ENCODE measurements around the gene PCDH12. TPM values are rescaled to one million over a fixed set of nuclear protein-coding genes. Genes with fewer than 3 reads are reported as not detected.

Gene PCDH12
- under 0.01 TPM in 2 replicates for total RNA-seq

DNA sequence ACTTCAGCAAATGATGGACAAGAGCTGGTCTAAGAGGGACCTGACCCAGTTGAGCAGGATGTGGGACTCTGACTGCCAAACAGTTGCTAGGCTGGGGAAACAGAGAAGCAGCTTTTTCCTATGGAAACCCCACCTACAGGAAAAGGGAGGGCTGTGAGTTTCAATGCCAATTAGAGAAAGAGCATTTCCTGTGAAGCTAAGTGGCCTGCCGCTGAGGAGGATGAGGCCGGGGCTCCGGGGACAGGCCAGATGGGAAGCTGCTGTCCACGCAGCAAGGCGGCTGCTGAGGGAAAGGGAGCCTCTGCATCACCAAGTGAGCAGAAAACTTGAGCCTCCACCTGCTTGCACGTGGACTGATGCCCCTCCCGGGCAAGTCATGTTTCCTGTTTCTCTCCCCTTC, at the start of gene PCDH12:
TSS of gene PCDH12 (minus strand) at position 90 of the 400 bp plus-strand sequence. CDS start 351 bp downstream, outside the sequence.
- no peak for DNase-seq (ENCODE audit: low read depth)
- no peak within 1 kb of the TSS for H3K4me3 ChIP-seq (ENCODE audit: low read depth, low read length)
- TF ChIP-seq, protein P1, sequence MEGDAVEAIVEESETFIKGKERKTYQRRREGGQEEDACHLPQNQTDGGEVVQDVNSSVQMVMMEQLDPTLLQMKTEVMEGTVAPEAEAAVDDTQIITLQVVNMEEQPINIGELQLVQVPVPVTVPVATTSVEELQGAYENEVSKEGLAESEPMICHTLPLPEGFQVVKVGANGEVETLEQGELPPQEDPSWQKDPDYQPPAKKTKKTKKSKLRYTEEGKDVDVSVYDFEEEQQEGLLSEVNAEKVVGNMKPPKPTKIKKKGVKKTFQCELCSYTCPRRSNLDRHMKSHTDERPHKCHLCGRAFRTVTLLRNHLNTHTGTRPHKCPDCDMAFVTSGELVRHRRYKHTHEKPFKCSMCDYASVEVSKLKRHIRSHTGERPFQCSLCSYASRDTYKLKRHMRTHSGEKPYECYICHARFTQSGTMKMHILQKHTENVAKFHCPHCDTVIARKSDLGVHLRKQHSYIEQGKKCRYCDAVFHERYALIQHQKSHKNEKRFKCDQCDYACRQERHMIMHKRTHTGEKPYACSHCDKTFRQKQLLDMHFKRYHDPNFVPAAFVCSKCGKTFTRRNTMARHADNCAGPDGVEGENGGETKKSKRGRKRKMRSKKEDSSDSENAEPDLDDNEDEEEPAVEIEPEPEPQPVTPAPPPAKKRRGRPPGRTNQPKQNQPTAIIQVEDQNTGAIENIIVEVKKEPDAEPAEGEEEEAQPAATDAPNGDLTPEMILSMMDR (conservative IDR thresholded peaks at IDR 0.05; ENCODE audit: low read depth, low read length) = no peak

DNA sequence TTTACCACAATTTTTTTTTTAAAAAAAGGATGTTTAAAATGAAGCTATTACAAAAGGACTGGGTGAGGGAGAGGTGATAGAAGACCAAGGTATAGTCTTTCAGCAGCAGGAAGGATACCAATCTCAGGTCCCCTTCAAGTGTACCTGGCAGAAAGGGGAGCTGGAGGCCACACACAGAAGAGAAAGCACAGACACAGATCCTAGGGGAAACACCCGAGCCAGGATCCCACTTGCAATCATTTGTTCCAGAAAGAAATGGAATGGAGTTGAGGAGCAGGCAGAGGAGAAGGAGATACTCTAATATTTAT, 49.2 kb upstream of the PCDH12 start:
- no peak for DNase-seq (ENCODE audit: low read depth)
- H3K4me3 ChIP-seq (ENCODE audit: low read depth, low read length) = no peak overlapping the region
- TF ChIP-seq, protein P1 (conservative IDR thresholded peaks at IDR 0.05; ENCODE audit: low read depth, low read length) = no peak

DNA sequence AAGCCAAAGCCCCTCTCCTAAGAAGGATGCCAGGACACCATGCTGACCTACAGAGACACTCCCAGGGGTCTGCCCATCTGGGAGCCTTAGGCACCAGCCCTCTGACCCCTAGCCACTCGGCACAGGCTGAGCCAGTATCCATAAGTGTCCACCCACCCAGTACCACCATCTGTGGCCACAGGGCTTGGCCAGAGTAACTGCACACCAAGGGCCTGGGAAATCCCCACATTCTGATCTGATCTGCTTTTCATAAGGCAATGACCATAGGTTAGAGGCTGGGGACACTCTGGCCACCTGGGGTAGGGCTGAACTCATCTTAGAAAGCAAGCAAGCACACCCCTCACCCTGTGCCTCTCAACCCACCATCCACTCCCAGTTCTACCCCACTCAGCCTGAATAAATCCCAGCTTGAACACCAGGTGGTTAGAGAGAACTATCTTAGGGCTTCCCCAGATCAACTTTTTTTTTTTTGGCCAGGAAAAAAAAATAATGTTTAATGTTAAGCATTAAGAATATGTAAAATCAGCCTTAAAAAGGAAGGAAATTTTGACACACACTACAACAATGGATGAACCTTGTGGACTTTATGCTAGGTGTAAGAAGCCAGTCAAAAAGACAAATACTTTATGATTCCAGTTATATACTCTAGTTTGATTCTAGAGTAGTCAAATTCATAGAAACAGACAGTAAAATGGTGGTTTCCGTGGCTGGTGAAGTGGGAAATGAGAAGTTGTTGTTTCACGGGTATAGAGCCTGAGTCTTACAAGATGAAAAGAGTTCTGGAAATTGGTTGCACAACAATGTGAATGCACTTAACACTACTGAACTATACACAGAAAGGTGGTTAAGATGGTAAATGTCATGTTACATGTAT, 48.6 kb upstream of the PCDH12 start:
- TF ChIP-seq, protein P1 (conservative IDR thresholded peaks at IDR 0.05; ENCODE audit: low read depth, low read length) = no peak
- no peak for DNase-seq (ENCODE audit: low read depth)
- no peak overlapping the region for H3K4me3 ChIP-seq (ENCODE audit: low read depth, low read length)

DNA sequence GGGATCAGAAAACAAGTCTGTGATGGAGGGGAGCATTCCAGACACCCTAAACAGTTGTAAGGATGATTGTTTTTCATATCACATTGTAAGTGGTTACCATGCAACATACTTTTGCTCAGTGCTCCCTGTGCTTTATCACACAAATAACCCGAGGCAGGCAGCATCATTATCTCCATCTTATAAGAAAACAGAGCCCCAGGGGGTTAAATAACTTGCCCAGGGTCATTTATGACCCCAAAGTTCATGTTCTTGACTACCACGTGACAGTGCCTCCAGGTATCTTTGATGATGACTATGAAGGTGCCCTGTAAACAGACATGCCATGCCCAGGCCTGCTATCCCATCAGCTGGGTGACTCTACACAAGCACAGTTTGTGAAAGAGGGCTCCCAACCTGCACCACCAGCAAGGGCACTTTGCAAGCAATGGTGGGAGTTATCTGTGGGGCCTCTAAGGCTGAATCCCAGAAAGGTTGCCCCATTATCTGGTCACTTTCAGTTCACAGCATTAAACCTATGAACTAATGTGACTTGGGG, 45.3 kb upstream of the PCDH12 start:
- DNase-seq (ENCODE audit: low read depth) = no peak
- TF ChIP-seq, protein P1 (conservative IDR thresholded peaks at IDR 0.05; ENCODE audit: low read depth, low read length) = no peak
- H3K4me3 ChIP-seq (ENCODE audit: low read depth, low read length) = no peak overlapping the region

DNA sequence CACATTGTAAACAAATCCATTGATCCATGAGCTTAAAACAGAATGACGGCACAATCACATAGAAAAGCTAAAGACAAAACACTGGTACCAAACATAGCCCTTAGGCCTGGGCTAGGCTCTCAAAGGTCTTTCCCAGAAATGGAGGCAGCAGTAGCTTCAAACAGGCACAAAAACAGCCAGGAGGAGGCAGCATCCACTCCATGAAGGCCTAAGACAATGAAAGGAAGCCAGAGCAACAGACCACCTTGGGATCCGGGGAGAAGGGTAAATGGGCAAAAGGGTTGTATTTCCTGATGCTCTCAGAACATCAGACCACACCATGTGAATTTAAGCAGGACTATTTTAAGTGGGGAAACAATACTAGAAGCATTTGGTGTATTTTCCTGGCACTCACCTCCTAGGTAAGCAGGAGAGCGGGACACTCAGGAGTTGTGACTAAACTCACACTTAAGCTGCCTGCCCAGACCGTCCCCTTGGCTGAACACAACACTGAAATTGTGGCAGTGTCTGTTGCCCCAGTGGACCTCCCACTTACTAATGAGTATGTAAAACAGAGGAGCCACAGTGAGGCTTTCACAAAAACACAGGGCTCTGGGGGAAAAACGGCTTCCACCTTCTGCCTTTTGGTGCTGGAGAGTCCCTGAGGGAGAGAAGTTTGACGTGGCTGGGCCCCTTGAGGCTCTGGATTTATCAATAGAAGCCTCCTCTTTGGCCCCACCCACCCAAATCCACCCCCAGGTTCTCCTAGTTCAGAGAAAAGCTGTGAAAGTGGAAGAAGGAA, 42.9 kb upstream of the PCDH12 start:
- no peak overlapping the region for H3K4me3 ChIP-seq (ENCODE audit: low read depth, low read length)
- TF ChIP-seq, protein P1 (conservative IDR thresholded peaks at IDR 0.05; ENCODE audit: low read depth, low read length) = peak; percentile 59
- no peak for DNase-seq (ENCODE audit: low read depth)

DNA sequence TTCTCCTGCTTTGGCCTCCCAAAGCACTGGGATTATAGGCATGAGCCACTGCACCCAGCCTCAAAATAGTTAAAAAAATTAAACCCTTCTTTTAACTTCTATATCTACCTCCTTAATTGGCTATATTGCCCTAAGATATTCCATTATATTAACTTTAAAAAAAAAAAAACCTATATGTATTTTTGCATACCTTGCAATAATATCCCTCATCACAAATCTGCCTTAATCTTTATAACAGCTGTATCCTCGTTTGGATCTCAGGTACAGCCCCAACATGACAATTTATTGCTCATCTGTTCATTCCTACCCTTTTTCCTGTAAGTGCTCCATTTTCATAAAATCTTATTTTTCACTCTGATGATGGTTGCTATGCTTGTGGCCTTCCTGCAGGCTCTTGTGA, 42.2 kb upstream of the PCDH12 start:
- no peak for DNase-seq (ENCODE audit: low read depth)
- TF ChIP-seq, protein P1 (conservative IDR thresholded peaks at IDR 0.05; ENCODE audit: low read depth, low read length) = no peak
- no peak overlapping the region for H3K4me3 ChIP-seq (ENCODE audit: low read depth, low read length)
